ENCODE results near the gene ALKBH3. TPM values are rescaled to one million over a fixed set of nuclear protein-coding genes. Genes with fewer than 3 reads are reported as not detected.
A peak's percentile ranks its signal among the peaks of the same experiment; 100 is the strongest.

ALKBH3 gene
- total RNA-seq, 6 donors from 2014 or later = 23.9 to 60.8 (median 27.6) TPM

GRCh38 chr11:43969543-43969942, 88.9 kb downstream of the ALKBH3 start:
- H3K4me1 ChIP-seq = peaks cover 0 to 5% (median 1%) of the 10 kb centered on the region in 4 donors
- ATAC-seq (ENCODE audit: low FRiP score in 2 of 2) (no peak), DNase-seq (peak in 1 of 2 donors; percentile 24)
- H3K9me3 ChIP-seq = peaks cover 0 to 5% (median under 1%) of the 10 kb centered on the region in 4 donors
- H3K4me3 ChIP-seq = no peak overlapping the region
- WGBS, 2 donors = 13 to 18% methylated on average over 4 of the region's 4 CpGs
- no peaks in the 10 kb centered on the region for H3K27me3 ChIP-seq
- H3K27ac ChIP-seq = no peak overlapping the region
- H3K36me3 ChIP-seq = no peaks in the 10 kb centered on the region
- TF ChIP-seq EP300 (IDR thresholded peaks at IDR 0.05) (no peak), POLR2A (IDR thresholded peaks at IDR 0.05) (no peak), POLR2AphosphoS5 (IDR thresholded peaks at IDR 0.05) (no peak)
- TF ChIP-seq, protein P1, sequence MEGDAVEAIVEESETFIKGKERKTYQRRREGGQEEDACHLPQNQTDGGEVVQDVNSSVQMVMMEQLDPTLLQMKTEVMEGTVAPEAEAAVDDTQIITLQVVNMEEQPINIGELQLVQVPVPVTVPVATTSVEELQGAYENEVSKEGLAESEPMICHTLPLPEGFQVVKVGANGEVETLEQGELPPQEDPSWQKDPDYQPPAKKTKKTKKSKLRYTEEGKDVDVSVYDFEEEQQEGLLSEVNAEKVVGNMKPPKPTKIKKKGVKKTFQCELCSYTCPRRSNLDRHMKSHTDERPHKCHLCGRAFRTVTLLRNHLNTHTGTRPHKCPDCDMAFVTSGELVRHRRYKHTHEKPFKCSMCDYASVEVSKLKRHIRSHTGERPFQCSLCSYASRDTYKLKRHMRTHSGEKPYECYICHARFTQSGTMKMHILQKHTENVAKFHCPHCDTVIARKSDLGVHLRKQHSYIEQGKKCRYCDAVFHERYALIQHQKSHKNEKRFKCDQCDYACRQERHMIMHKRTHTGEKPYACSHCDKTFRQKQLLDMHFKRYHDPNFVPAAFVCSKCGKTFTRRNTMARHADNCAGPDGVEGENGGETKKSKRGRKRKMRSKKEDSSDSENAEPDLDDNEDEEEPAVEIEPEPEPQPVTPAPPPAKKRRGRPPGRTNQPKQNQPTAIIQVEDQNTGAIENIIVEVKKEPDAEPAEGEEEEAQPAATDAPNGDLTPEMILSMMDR (IDR thresholded peaks at IDR 0.05) = no peak

Other genes starting within 250 kb of the ALKBH3 start
- gene HSD17B12, start 200.1 kb upstream of the ALKBH3 start, total RNA-seq = 100 to 1,000 TPM in 1 of 6 donors, 10 to 100 TPM in 5; 26.6 to 107 (median 74.4) TPM
- gene C11orf96, start 61.8 kb downstream of the ALKBH3 start, total RNA-seq = 100 to 1,000 TPM in 4 of 6 donors, 10 to 100 TPM in 2; 83.2 to 255 (median 168) TPM
- gene ACCSL, start 167.2 kb downstream of the ALKBH3 start, total RNA-seq = not detected
- gene ACCS, start 185.4 kb downstream of the ALKBH3 start, total RNA-seq = 100 to 1,000 TPM in 1 of 6 donors, 10 to 100 TPM in 5; 15.4 to 120 (median 34.0) TPM
- gene EXT2, start 214.8 kb downstream of the ALKBH3 start, total RNA-seq = 10 to 100 TPM; 45.3 to 64.0 (median 57.4) TPM

All from upper lobe of left lung (tissue), 6 donors.